ENCODE measurements around the gene TNNC1.

TNNC1 gene

GRCh38 chr3:52441772-52442332 is 12.0 kb downstream of the TNNC1 start:
- no peak for DNase-seq

- DNase-seq, result no peak
These were observed 12.6 kb downstream of the TNNC1 start for GRCh38 chr3:52441091-52441771.

GRCh38 chr3:52440671-52441070 is 13.2 kb downstream of the TNNC1 start:
- no peak for DNase-seq

- no peak for DNase-seq
These were observed 13.6 kb downstream of the TNNC1 start for GRCh38 chr3:52440249-52440551.

GRCh38 chr3:52439426-52440248 is 14.2 kb downstream of the TNNC1 start:
- no peak for DNase-seq

- DNase-seq, result no peak
These were observed 15.0 kb downstream of the TNNC1 start for GRCh38 chr3:52438579-52439425.

GRCh38 chr3:52438104-52438376 is 15.8 kb downstream of the TNNC1 start:
- no peak for DNase-seq

GRCh38 chr3:52437326-52438103 is 16.3 kb downstream of the TNNC1 start:
- DNase-seq, result no peak

GRCh38 chr3:52436500-52437149 is 17.2 kb downstream of the TNNC1 start:
- DNase-seq, result no peak

- no peak for DNase-seq
These were observed 18.4 kb downstream of the TNNC1 start for GRCh38 chr3:52435246-52436101.

GRCh38 chr3:52434491-52435115 is 19.2 kb downstream of the TNNC1 start:
- no peak for DNase-seq

GRCh38 chr3:52433996-52434479 is 19.8 kb downstream of the TNNC1 start:
- DNase-seq, result no peak

GRCh38 chr3:52433328-52433995 is 20.4 kb downstream of the TNNC1 start:
- peak; percentile 39 for DNase-seq

- DNase-seq, result no peak
These were observed 21.1 kb downstream of the TNNC1 start for GRCh38 chr3:52432691-52433141.

- DNase-seq, result no peak
These were observed 21.6 kb downstream of the TNNC1 start for GRCh38 chr3:52432225-52432624.

GRCh38 chr3:52431459-52432223 is 22.2 kb downstream of the TNNC1 start:
- no peak for DNase-seq

GRCh38 chr3:52430416-52430810 is 23.4 kb downstream of the TNNC1 start:
- no peak for DNase-seq

- no peak for DNase-seq
These were observed 23.9 kb downstream of the TNNC1 start for GRCh38 chr3:52429779-52430415.

GRCh38 chr3:52429031-52429430 is 24.8 kb downstream of the TNNC1 start:
- DNase-seq, result no peak
